NCI-H2107 (cell line): ENCODE results near the gene LRMDA.
A peak's percentile ranks its signal among the peaks of the same experiment; 100 is the strongest.
"Not testable (repeated sequence)": the region's sequence is repeated elsewhere in the genome, so short reads cannot be mapped to it uniquely, and the experiment has no call there.

Experiments
- DNase-seq: peaks from one replicate; lab custom pipeline; 2025; lab: John Stamatoyannopoulos, UW

The LRMDA gene

GRCh38 chr10:76497666-76498065 is 1066.2 kb downstream of the LRMDA start:
- DNase-seq, result no peak

- no peak for DNase-seq
These were observed 1073.4 kb downstream of the LRMDA start for GRCh38 chr10:76504823-76505222.

- DNase-seq, result no peak
These were observed 1078.0 kb downstream of the LRMDA start for GRCh38 chr10:76509446-76509845.

- DNase-seq, result no peak
These were observed 1082.9 kb downstream of the LRMDA start for GRCh38 chr10:76514321-76514720.

- no peak for DNase-seq
These were observed 1083.4 kb downstream of the LRMDA start for GRCh38 chr10:76514869-76515268.

- DNase-seq, result no peak
These were observed 1091.1 kb downstream of the LRMDA start for GRCh38 chr10:76522547-76522946.

GRCh38 chr10:76523246-76523645 is 1091.8 kb downstream of the LRMDA start:
- no peak for DNase-seq

GRCh38 chr10:76523791-76524351 is 1092.4 kb downstream of the LRMDA start:
- no peak for DNase-seq

- DNase-seq, result not testable (repeated sequence)
These were observed 1095.4 kb downstream of the LRMDA start for GRCh38 chr10:76526833-76527232.

- DNase-seq, result no peak
These were observed 1108.9 kb downstream of the LRMDA start for GRCh38 chr10:76540331-76540730.

- no peak for DNase-seq
These were observed 1109.4 kb downstream of the LRMDA start for GRCh38 chr10:76540786-76541185.

GRCh38 chr10:76541852-76542251 is 1110.4 kb downstream of the LRMDA start:
- DNase-seq, result no peak

- no peak for DNase-seq
These were observed 1111.0 kb downstream of the LRMDA start for GRCh38 chr10:76542307-76542930.

- DNase-seq, result no peak
These were observed 1112.2 kb downstream of the LRMDA start for GRCh38 chr10:76543655-76544054.

- DNase-seq, result no peak
These were observed 1113.4 kb downstream of the LRMDA start for GRCh38 chr10:76544789-76545188.

GRCh38 chr10:76546411-76546810 is 1115.0 kb downstream of the LRMDA start:
- DNase-seq, result no peak

- peak; percentile 60 for DNase-seq
These were observed 1116.0 kb downstream of the LRMDA start for GRCh38 chr10:76547352-76547972.

GRCh38 chr10:76548716-76549115 is 1117.3 kb downstream of the LRMDA start:
- no peak for DNase-seq

- no peak for DNase-seq
These were observed 1117.7 kb downstream of the LRMDA start for GRCh38 chr10:76549171-76549570.

- DNase-seq, result no peak
These were observed 1119.4 kb downstream of the LRMDA start for GRCh38 chr10:76550806-76551205.

GRCh38 chr10:76552091-76552873 is 1120.9 kb downstream of the LRMDA start:
- DNase-seq, result no peak

- no peak for DNase-seq
These were observed 1122.0 kb downstream of the LRMDA start for GRCh38 chr10:76553263-76554032.
